GM18498 (cell line): ENCODE measurements around the gene CEP20.

Source experiments
- ATAC-seq: cut with Tn5 transposase; IDR thresholded peaks from one replicate; pipeline ENCODE4 v1.9.1; 2021; ENCODE audit warnings: mild to moderate bottlenecking, moderate library complexity; ENCODE audit not compliant: unreplicated experiment

Gene CEP20

DNA sequence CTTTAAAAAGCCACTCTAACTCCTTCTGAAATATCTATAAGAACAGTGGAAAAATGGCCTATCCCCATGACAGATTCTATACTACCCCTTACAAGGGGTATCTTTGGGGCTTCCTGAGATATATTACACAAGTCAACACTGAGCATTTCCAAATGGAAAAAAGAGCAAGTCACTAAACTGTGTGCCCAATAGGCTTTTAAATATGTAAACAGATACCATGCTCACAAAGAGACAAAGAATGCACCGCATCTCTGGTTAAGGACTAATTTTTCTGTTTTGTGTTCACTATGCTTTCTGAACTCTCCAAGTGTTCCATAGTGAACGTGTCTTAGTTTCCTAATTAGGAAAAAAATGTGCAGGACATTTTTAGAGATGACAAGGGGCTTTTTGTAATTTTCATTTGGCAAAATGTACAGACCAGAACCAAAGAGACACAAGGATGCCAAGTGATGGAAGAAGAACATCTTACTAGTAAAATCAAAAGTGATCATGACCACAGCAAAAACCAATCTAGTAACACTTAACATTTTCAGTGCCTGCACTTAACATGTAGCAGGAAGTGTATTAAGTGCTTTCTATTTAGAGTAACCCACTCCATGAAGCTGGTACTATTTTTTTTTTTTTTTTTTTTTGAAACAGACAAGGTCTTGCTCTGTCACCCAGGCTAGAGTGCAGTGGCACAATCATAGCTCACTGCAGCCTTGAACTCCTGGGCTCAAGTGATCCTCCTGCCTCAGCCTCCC lies 53.1 kb downstream of the CEP20 start:
- no peak for ATAC-seq

GRCh38 chr16:15834502-15834901 lies 53.9 kb downstream of the CEP20 start:
- ATAC-seq = no peak

GRCh38 chr16:15833541-15833940 lies 54.9 kb downstream of the CEP20 start:
- no peak for ATAC-seq

DNA sequence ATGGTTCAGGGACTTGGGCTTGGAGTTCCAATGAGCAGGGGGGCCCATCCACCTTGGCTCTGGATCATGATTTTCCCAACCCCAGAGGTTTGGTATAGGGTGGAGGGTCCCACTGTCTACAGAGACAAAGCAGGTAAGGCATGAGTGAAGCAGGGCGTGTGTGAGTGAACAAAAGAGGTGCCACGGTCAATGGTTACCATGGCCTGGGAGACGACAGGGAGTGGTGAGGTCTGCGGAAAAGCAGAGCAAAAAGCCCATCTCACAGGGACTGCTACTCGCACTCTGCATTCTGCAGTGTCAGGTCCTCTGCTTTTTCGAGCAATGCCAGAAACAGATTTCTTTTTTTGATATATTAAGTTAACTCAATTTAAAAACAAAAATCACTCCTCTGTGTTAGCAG lies 56.2 kb downstream of the CEP20 start:
- ATAC-seq = no peak

DNA sequence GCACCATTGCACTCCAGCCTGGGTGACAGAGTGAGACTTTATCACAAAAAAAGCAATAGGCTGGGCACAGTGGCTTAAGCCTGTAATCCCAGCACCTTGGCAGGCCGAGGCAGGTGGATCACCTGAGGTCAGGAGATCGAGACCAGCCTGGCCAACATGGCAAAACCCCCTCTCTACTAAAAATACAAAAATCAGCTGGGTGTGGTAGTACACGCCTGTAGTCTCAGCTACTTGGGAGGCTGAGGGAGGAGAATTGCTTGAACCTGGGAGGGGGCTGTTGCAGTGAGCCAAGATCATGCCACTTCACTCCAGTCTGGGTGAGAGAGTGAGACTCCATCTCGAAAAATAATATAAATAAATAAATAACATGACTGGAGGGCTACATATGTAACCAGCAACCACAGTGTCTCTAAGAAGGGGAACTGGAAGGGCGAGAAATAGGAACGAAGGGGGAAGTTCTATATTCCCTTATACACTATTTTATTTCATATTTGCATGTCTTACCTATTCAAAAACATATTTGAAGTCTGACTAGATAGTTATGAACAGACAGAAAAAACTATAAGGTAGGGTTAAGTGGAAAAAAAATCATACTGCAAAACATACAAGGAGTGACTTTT lies 57.5 kb downstream of the CEP20 start:
- ATAC-seq = no peak

DNA sequence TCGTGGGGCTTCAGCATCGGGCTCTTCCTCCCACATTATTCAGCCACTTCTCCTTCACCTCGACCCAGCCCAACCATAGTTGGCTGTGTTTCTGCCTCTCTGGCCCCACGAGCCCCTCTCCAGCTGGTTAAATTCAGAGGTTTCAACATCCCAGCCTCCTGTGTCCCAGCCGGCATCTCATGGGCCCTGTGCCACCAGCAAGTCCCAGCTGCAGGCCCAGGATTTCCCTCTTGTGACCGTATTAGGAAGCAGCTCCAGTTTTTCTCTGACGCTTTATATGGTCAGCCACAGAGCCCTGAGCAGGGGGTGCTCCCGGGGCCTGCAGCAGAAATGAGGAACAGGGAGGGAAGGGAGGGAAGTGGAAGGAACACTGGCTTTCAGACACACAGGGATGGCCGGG lies 58.9 kb downstream of the CEP20 start:
- no peak for ATAC-seq

- no peak for ATAC-seq
These were observed 60.6 kb downstream of the CEP20 start for GRCh38 chr16:15827709-15828343.

DNA sequence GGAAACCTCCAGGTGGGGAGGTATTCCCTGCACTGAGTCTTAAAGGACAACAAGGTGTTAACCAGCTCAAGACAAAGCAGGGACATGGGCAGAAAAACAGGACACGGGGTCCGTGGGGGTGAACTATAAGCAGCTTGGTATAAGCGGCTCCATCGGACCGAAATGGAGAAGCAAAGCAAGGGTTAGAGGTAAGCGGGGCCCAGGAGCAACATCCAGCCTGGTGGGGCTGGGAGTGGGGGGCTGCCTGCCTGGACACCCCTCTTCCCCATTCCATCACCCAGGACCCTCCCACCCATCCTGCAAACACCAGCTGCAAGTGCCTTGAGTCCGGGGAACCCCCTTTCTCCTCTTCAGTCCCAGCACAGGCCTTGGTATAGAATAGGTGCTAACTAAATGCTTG lies 61.1 kb downstream of the CEP20 start:
- no peak for ATAC-seq

DNA sequence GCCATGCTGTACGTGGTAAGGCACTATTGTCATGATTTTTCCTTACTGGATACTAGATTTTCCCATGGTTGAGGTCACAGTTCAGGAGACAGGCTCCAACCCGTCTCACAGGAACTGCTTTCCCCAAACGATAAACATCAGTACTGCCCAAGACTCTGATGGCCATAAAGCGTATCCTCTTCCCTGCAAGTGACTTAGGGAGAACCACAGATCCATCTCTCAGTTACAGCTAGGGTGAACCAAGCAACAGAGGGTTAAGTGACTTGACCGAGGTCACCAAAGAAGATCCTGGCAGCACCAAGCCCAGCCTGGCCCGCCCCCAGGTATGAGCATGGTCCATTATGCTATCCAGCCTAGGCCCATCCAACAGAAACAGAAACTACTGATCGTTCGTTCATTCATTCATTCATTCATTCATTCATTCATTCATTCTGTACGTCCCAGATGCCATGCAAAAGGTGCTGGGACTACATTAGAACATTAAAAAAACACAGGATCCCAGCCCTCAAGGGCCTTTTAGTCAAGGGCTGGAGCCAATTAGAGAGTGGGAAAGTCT lies 62.6 kb downstream of the CEP20 start:
- ATAC-seq = no peak

GRCh38 chr16:15822957-15823356 lies 65.4 kb downstream of the CEP20 start:
- ATAC-seq = no peak

GRCh38 chr16:15820837-15821236 lies 67.6 kb downstream of the CEP20 start:
- ATAC-seq = no peak

DNA sequence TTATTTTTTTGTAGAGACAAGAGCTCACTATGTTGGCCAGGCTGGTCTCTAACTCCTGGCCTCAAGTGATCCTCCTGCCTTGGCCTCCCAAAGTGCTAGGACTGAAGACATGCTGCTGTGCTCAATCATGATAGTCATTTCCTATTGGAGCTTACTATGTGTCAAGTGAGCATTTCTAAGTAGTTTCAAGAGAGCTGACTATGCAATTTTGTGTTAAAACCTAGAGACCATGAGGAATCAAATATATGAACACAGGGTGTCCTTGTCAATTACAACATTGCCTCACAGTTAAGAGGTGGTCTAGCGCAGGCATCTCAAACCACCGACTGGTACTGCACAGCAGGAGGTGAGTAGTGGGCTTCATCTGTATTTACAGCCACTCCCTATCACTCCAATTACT lies 69.4 kb downstream of the CEP20 start:
- no peak for ATAC-seq

- no peak for ATAC-seq
These were observed 71.0 kb downstream of the CEP20 start for GRCh38 chr16:15817446-15817845.

- ATAC-seq = no peak
These were observed 72.2 kb downstream of the CEP20 start for GRCh38 chr16:15816228-15816627.
